Neural cell (in vitro differentiated cells): ENCODE data around the gene SLC4A9. TPM values are rescaled to one million over a fixed set of nuclear protein-coding genes. Genes with fewer than 3 reads are reported as not detected.

Experiments
- H2AFZ ChIP-seq: fragments of 200-600, 300-800 bp; sonication (generic), shearing (Covaris generic); 2 replicates; pipeline ENCODE4 v1.6.0; 2014; ENCODE audit warnings: low read depth, mild to moderate bottlenecking, antibody characterized with exemption, low read length, moderate library complexity
- H3F3A ChIP-seq: fragments of 200-600 bp; shearing (Covaris generic); 2 replicates; pipeline ENCODE4 v1.6.1; 2016; ENCODE audit warnings: mild to moderate bottlenecking, moderate library complexity, mixed read lengths, antibody characterized with exemption, low read length; ENCODE audit not compliant: insufficient read depth, poor library complexity, severe bottlenecking
- H3K27ac ChIP-seq: fragments of 200-600, 300-800 bp; sonication (generic), shearing (Covaris generic); 2 replicates; pipeline ENCODE4 v1.5.1; 2014; ENCODE audit warnings: mild to moderate bottlenecking, low read length, moderate library complexity
- H3K27me3 ChIP-seq: fragments of 300-800, 200-600 bp; sonication (generic), shearing (Covaris generic); 2 replicates; pipeline ENCODE4 v1.6.0; 2014; ENCODE audit warnings: mild to moderate bottlenecking, low read depth, low read length, moderate library complexity; ENCODE audit not compliant: insufficient read depth
- H3K36me3 ChIP-seq: fragments of 300-800, 200-600 bp; sonication (generic), shearing (Covaris generic); 2 replicates; pipeline ENCODE4 v1.5.1; 2014; ENCODE audit warnings: mild to moderate bottlenecking, antibody characterized with exemption, low read length, moderate library complexity; ENCODE audit not compliant: insufficient read depth
- H3K4me2 ChIP-seq: fragments of 300-800, 200-600 bp; sonication (generic), shearing (Covaris generic); 2 replicates; pipeline ENCODE4 v1.6.0; 2014; ENCODE audit warnings: mild to moderate bottlenecking, low read length
- H3K4me3 ChIP-seq: fragments of 300-800, 200-600 bp; sonication (generic), shearing (Covaris generic); 2 replicates; pipeline ENCODE4 v1.5.1; 2014; ENCODE audit warnings: mild to moderate bottlenecking, low read length, moderate library complexity
- H3K79me2 ChIP-seq: fragments of 200-600 bp; shearing (Covaris generic); replicated peaks from 2 replicates; pipeline ENCODE4 v1.6.0; 2014; ENCODE audit warnings: mild to moderate bottlenecking, low read length, moderate library complexity; ENCODE audit not compliant: insufficient read depth
- H3K9ac ChIP-seq: fragments of 300-800, 200-600 bp; sonication (generic), shearing (Covaris generic); 2 replicates; pipeline ENCODE4 v1.6.1; 2016; ENCODE audit warnings: mild to moderate bottlenecking, low read length, mixed read lengths
- H3K9me2 ChIP-seq: fragments of 200-600 bp; shearing (Covaris generic); 2 replicates; pipeline ENCODE4 v1.6.1; 2016; ENCODE audit warnings: mild to moderate bottlenecking, low read length, mixed read lengths; ENCODE audit not compliant: insufficient read depth
- H3K9me3 ChIP-seq: fragments of 200-600, 300-800 bp; sonication (generic), shearing (Covaris generic); 2 replicates; pipeline ENCODE4 v1.6.1; 2016; ENCODE audit warnings: mild to moderate bottlenecking, mixed run types, low read length, moderate library complexity, mixed read lengths
- H4K20me1 ChIP-seq: fragments of 200-600 bp; shearing (Covaris generic); 2 replicates; pipeline ENCODE4 v1.6.1; 2016; ENCODE audit warnings: mild to moderate bottlenecking, mixed run types; ENCODE audit not compliant: insufficient read depth
- CTCF ChIP-seq: fragments of 450-650 bp; IDR thresholded peaks from 2 replicates; pipeline ENCODE4 v1.5.1; 2014; ENCODE audit warnings: antibody characterized with exemption, mild to moderate bottlenecking, moderate library complexity; ENCODE audit not compliant: poor library complexity, severe bottlenecking
- EP300 ChIP-seq: fragments of 450-650 bp; conservative IDR thresholded peaks from 2 replicates; pipeline ENCODE4 v1.6.1; 2014; ENCODE audit warnings: antibody characterized with exemption, mild to moderate bottlenecking, moderate library complexity; ENCODE audit not compliant: poor library complexity, severe bottlenecking
- EZH2 ChIP-seq: fragments of 200-600, 300-800 bp; shearing (Covaris generic), sonication (generic); IDR thresholded peaks from 2 replicates; pipeline ENCODE4 v1.6.1; 2014; ENCODE audit warnings: antibody characterized with exemption, low read length, borderline replicate concordance, mild to moderate bottlenecking; ENCODE audit not compliant: insufficient read depth, poor library complexity, severe bottlenecking
- MXI1 ChIP-seq: fragments of 450-650 bp; conservative IDR thresholded peaks from 2 replicates; pipeline ENCODE4 v1.6.1; 2014; ENCODE audit warnings: antibody characterized with exemption, mild to moderate bottlenecking; ENCODE audit not compliant: poor library complexity, severe bottlenecking
- POLR2AphosphoS5 ChIP-seq: IDR thresholded peaks from 2 replicates; pipeline ENCODE4 v1.6.1; 2012
- RAD21 ChIP-seq: fragments of 450-650 bp; conservative IDR thresholded peaks from 2 replicates; pipeline ENCODE4 v1.6.1; 2014; ENCODE audit warnings: antibody characterized with exemption, mild to moderate bottlenecking, moderate library complexity
- REST ChIP-seq: IDR thresholded peaks from 2 replicates; pipeline ENCODE4 v1.6.1; 2012; ENCODE audit warnings: borderline replicate concordance
- SMC3 ChIP-seq: fragments of 450-650 bp; conservative IDR thresholded peaks from 2 replicates; pipeline ENCODE4 v1.6.1; 2014; ENCODE audit warnings: antibody characterized with exemption, mild to moderate bottlenecking, moderate library complexity; ENCODE audit not compliant: poor library complexity
- TAF1 ChIP-seq: IDR thresholded peaks from 2 replicates; pipeline ENCODE4 v1.6.1; 2012; ENCODE audit warnings: low read depth
- polyA plus RNA-seq: library from polyadenylated mRNA; depleted of rRNA; stranded (reverse); fragments of >200 nt; gene quantifications from 2 replicates; pipeline ENCODE4 v1.2.3, GENCODE V29; 2014

Gene SLC4A9
- polyA plus RNA-seq, 1 donor from 2014 or later = not detected

- Histone ChIP-seq H3K27me3 (no peaks in the 10 kb centered on the region), H3K27ac (no peak overlapping the region), H4K20me1 (no peaks in the 10 kb centered on the region), H3K36me3 (no peaks in the 10 kb centered on the region), H3F3A (no peaks in the 10 kb centered on the region), H3K9me3 (no peaks in the 10 kb centered on the region), H3K4me2 (no peak overlapping the region), H3K4me3 (peak overlapping the region; percentile 46), H3K79me2 (no peaks in the 10 kb centered on the region), H2AFZ (no peak overlapping the region), H3K9me2 (no peaks in the 10 kb centered on the region), H3K9ac (no peak overlapping the region)
- TF ChIP-seq CTCF = peak; percentile 65
- no peak for TF ChIP-seq SMC3
Measured at GRCh38 chr5:140362875-140363630, 3.1 kb downstream of the SLC4A9 start.

GRCh38 chr5:140363631-140364471 is 3.9 kb downstream of the SLC4A9 start:
- Histone ChIP-seq H3K79me2 (no peaks in the 10 kb centered on the region), H3K4me3 (peak overlapping the region; percentile 46), H4K20me1 (no peaks in the 10 kb centered on the region), H3K27ac (no peak overlapping the region), H3K9me2 (no peaks in the 10 kb centered on the region), H3F3A (no peaks in the 10 kb centered on the region), H3K27me3 (no peaks in the 10 kb centered on the region), H3K9ac (no peak overlapping the region), H3K4me2 (no peak overlapping the region), H3K36me3 (no peaks in the 10 kb centered on the region), H2AFZ (no peak overlapping the region), H3K9me3 (no peaks in the 10 kb centered on the region)
- TF ChIP-seq SMC3 = no peak
- TF ChIP-seq RAD21 = no peak
- no peak for TF ChIP-seq EZH2
- TF ChIP-seq CTCF = no peak
- no peak for TF ChIP-seq REST
- TF ChIP-seq EP300 = no peak
- TF ChIP-seq POLR2AphosphoS5 = no peak
- TF ChIP-seq TAF1 = no peak
- TF ChIP-seq MXI1 = no peak
